Left lobe of liver (tissue), 2 donors: ENCODE results near the gene RELN. TPM values are rescaled to one million over a fixed set of nuclear protein-coding genes. Genes with fewer than 3 reads are reported as not detected.
A peak's percentile ranks its signal among the peaks of the same experiment; 100 is the strongest.
"Not testable (repeated sequence)": the region's sequence is repeated elsewhere in the genome, so short reads cannot be mapped to it uniquely, and the experiment has no call there.

Source experiments
- ATAC-seq: fragments of 200-7000 bp; cut with Tn5 transposase; one replicate; pipeline ENCODE4 v1.9.1; 2020; ENCODE audit warnings: mild to moderate bottlenecking, moderate library complexity
- DNase-seq: peaks from one replicate; pipeline ENCODE4 v3.0.0-alpha.2; 2020; ENCODE audit warnings: low spot score
- total RNA-seq: library from RNA; stranded (reverse); gene quantifications from one replicate; pipeline ENCODE4 v1.2.1, GENCODE V29; 2021
- donor health status: DM: no; HTN: no; CAD: no; lungs with moderate emphysema.
- donor health status: DM: no; HTN: yes; CAD: no.

Gene RELN
- total RNA-seq, 1 donor from 2014 or later: 17.2 TPM

GRCh38 chr7:103533761-103534160 lies 455.7 kb downstream of the RELN start:
- no peak for DNase-seq
- no peak for ATAC-seq

GRCh38 chr7:103532955-103533354 lies 456.5 kb downstream of the RELN start:
- DNase-seq (no peak), ATAC-seq (no peak)

GRCh38 chr7:103528152-103528551 lies 461.3 kb downstream of the RELN start:
- ATAC-seq (no peak), DNase-seq (no peak)

GRCh38 chr7:103525937-103526336 lies 463.5 kb downstream of the RELN start:
- ATAC-seq (no peak), DNase-seq (no peak)

GRCh38 chr7:103524042-103524907 lies 465.2 kb downstream of the RELN start:
- DNase-seq (no peak), ATAC-seq (peak; percentile 82)

- DNase-seq: no peak
- no peak for ATAC-seq
Observed at GRCh38 chr7:103521937-103522336, 467.5 kb downstream of the RELN start.

- ATAC-seq (no peak), DNase-seq (no peak)
Observed at GRCh38 chr7:103504505-103505135, 484.8 kb downstream of the RELN start.

- ATAC-seq: no peak
- no peak for DNase-seq
Observed at GRCh38 chr7:103501206-103501605, 488.3 kb downstream of the RELN start.

- ATAC-seq (no peak), DNase-seq (no peak)
Observed at GRCh38 chr7:103499976-103500375, 489.5 kb downstream of the RELN start.

- DNase-seq: no peak
- ATAC-seq: no peak
Observed at GRCh38 chr7:103487419-103487818, 502.0 kb downstream of the RELN start.

- not testable (repeated sequence) for DNase-seq, ATAC-seq
Observed at GRCh38 chr7:103486873-103487272, 502.6 kb downstream of the RELN start.

- no peak for ATAC-seq
- no peak for DNase-seq
Observed at GRCh38 chr7:103480771-103481170, 508.7 kb downstream of the RELN start.

GRCh38 chr7:103474956-103475355 lies 514.5 kb downstream of the RELN start:
- DNase-seq (no peak), ATAC-seq (no peak)

- ATAC-seq (no peak), DNase-seq (no peak)
Observed at GRCh38 chr7:103469095-103469948, 520.1 kb downstream of the RELN start.

GRCh38 chr7:103466814-103467213 lies 522.6 kb downstream of the RELN start:
- DNase-seq: no peak
- ATAC-seq: no peak

GRCh38 chr7:103462358-103462757 lies 527.1 kb downstream of the RELN start:
- DNase-seq: no peak
- ATAC-seq: no peak

GRCh38 chr7:103447073-103447960 lies 542.1 kb downstream of the RELN start:
- DNase-seq (no peak), ATAC-seq (peak; percentile 91)

- DNase-seq: no peak
- ATAC-seq: peak; percentile 74
Observed at GRCh38 chr7:103446049-103446520, 543.4 kb downstream of the RELN start, which contains the start of gene SLC26A5. SLC26A5 (minus strand) TSS chr7:103446207; CDS start chr7:103421514, 24,693 bp downstream.

- DNase-seq (no peak), ATAC-seq (peak; percentile 40)
Observed at GRCh38 chr7:103445228-103446048, 544.0 kb downstream of the RELN start.
